Lower lobe of right lung (tissue), 2 donors: Measurements from ENCODE around the gene SENP2. TPM values are rescaled to one million over a fixed set of nuclear protein-coding genes. Genes with fewer than 3 reads are reported as not detected.

ENCODE experiments used
- ATAC-seq, 2 donors: fragments of 200-7000 bp; cut with Tn5 transposase; one replicate each; pipeline ENCODE4 v1.9.1; 2020 to 2022; ENCODE audit warnings: mild to moderate bottlenecking in 2 of 2, moderate library complexity in 2 of 2
- DNase-seq: peaks from one replicate; pipeline ENCODE4 v3.0.0-alpha.2; 2020
- H3K27ac ChIP-seq: fragments of 200-600 bp; one replicate; pipeline ENCODE4 v1.8.0; 2022
- H3K27me3 ChIP-seq: fragments of 200-600 bp; one replicate; pipeline ENCODE4 v1.8.0; 2022; ENCODE audit warnings: low read depth
- H3K36me3 ChIP-seq: fragments of 200-600 bp; one replicate; pipeline ENCODE4 v1.8.0; 2022; ENCODE audit warnings: mild to moderate bottlenecking
- H3K4me1 ChIP-seq: fragments of 200-600 bp; one replicate; pipeline ENCODE4 v1.8.0; 2022
- H3K4me3 ChIP-seq: fragments of 200-600 bp; one replicate; pipeline ENCODE4 v1.8.0; 2022; ENCODE audit warnings: mild to moderate bottlenecking
- H3K9me3 ChIP-seq: fragments of 200-600 bp; one replicate; pipeline ENCODE4 v1.8.0; 2022
- CTCF ChIP-seq: fragments of 200-600 bp; IDR thresholded peaks from one replicate; pipeline ENCODE4 v1.8.0; 2022; ENCODE audit warnings: antibody characterized with exemption, mild to moderate bottlenecking
- intact Hi-C: fragments of 100-400 bp; cut with DNase I; formaldehyde crosslinking; loops from one replicate; pipeline ENCODE4 v1.11.0; 2022
- total RNA-seq: library from RNA; stranded (reverse); fragmentation: NEBNext Ultra II Directional; extraction: Animal tissue kit (Norgen Biotek cat#: 25700); gene quantifications from one replicate; pipeline ENCODE4 v1.2.1, GENCODE V29; 2021
- donor health status: DM: no; HTN: yes; CAD: no; lungs with severe emphysema.

The SENP2 gene
- total RNA-seq, 1 donor from 2014 or later: 36.5 TPM

DNA sequence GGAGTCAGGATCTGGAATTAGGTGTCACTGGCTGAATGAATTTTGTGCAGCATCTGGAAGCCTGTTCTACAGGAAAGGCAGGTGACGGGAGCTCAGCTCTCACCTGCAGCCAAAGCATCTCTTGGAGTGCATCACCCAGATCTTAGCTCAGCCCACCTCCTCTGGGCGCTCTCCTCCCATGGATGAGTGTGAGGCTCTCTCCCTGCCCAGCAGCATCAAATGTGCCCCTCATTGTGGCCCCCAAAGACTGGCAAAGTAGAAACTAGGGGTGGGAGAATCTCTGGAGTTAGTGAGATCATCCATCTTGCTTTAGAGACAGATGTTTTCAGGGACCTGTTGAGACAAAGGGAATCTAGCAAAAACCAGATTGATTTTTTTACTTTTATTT is 68.7 kb downstream of the SENP2 start:
- no peak for ATAC-seq
- H3K9me3 ChIP-seq: no peaks in the 10 kb centered on the region
- no peaks in the 10 kb centered on the region for H3K27me3 ChIP-seq
- H3K4me1 ChIP-seq: peaks cover 36% of the 10 kb centered on the region
- no peak for TF ChIP-seq CTCF
- DNase-seq: no peak
- H3K36me3 ChIP-seq: peaks cover 19% of the 10 kb centered on the region
- intact Hi-C loops: no loop called here
- H3K4me3 ChIP-seq: no peak overlapping the region
- no peak overlapping the region for H3K27ac ChIP-seq

DNA sequence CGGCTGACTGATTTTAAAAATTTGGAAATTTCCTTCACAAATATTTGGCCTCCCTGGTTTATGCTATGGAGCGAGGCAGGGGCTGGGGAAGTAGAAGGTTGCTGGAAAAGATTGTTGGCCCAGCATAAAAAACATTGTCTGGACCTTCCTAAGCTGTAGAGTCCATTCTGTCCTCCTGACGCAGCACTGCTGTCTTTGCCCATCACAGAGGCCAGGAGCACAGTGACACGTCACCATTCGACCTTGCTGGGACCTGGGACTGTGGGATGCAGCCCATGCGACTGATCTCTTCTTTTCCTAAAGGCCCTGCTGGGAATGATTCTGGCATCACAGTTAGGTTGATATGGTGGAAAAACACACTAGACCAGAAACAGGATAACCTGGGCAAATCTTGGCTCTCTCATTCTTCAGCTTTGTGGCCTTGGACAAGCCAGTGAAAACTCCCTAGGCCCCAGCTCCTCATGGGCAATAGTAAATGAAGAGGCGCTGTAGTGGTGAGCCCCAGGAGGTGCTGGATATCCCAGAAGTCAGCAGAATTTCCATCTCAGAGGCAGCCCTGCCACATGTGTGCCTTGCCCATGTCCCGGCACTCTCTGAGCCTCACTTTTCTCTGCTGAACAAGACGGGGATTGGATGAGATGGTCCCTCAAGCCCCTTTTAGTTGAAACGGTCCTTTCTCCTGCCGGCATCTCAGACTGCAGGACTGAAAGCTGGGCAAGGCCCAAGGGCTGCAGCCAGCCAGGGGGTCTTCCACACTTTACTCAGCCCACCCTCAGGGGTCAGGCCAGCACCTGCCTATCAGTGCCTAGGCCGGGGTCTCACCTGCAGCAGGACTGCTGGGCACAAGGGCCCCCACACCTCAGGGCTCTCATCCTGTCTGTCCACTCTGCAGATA is 69.6 kb downstream of the SENP2 start:
- H3K4me1 ChIP-seq: peaks cover 45% of the 10 kb centered on the region
- H3K27ac ChIP-seq: peak overlapping the region; percentile 57
- ATAC-seq (no peak), DNase-seq (no peak)
- H3K9me3 ChIP-seq: no peaks in the 10 kb centered on the region
- intact Hi-C loops: no loop called here
- peaks cover 19% of the 10 kb centered on the region for H3K36me3 ChIP-seq
- H3K4me3 ChIP-seq: no peak overlapping the region
- no peaks in the 10 kb centered on the region for H3K27me3 ChIP-seq
- no peak for TF ChIP-seq CTCF

DNA sequence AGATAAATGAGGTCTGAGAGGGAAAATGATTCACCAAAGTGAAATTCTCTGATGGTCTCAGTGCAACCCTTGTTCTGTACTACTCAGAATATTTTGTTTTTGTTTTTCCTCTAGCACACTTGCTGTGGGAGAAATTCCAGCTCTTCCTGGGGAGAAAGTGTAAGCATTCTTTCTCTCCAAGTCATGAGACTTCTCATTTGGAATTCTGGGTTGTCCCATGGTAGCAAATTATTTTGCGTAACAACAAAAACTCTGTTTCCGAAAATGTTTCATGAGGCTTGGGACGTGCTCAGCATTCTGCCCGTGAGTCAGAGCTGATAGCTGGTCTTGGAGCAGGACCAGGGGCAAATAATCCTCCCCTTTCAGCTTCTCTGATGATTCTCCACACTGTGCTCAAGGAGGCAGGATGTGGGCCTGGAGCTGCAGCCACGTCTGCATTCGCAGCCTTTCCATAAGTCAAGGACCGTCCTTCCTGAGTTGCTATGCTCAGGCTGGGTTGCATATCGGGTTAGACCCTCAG is 70.3 kb downstream of the SENP2 start:
- Histone ChIP-seq H3K4me1 (peaks cover 49% of the 10 kb centered on the region), H3K27ac (peak overlapping the region; percentile 76), H3K27me3 (no peaks in the 10 kb centered on the region), H3K36me3 (peaks cover 19% of the 10 kb centered on the region), H3K9me3 (no peaks in the 10 kb centered on the region), H3K4me3 (no peak overlapping the region)
- TF ChIP-seq CTCF: no peak
- ATAC-seq (peak; percentile 37 to 55), DNase-seq (no peak)
- intact Hi-C loops: no loop called here

- intact Hi-C loops: no loop called here
Measured at GRCh38 chr3:185657211-185657610, 71.1 kb downstream of the SENP2 start.

More at GRCh38 chr3:185657211-185657610, 71.1 kb downstream of the SENP2 start:
- no peaks in the 10 kb centered on the region for H3K27me3 ChIP-seq
- TF ChIP-seq CTCF: no peak
- peak overlapping the region; percentile 76 for H3K27ac ChIP-seq
- no peaks in the 10 kb centered on the region for H3K9me3 ChIP-seq
- ATAC-seq (no peak), DNase-seq (no peak)
- no peak overlapping the region for H3K4me3 ChIP-seq
- peaks cover 19% of the 10 kb centered on the region for H3K36me3 ChIP-seq
- H3K4me1 ChIP-seq: peaks cover 49% of the 10 kb centered on the region
